Keratinocyte (primary cell): Measurements from ENCODE around the gene KLRG1.

Source experiments
- CTCF ChIP-seq, 3 experiments: IDR thresholded peaks in 1 of 3; conservative IDR thresholded peaks in 1 of 3; optimal IDR thresholded peaks in 1 of 3; 2 replicates in 2 of 3; 3 replicates in 1 of 3; pipeline versions ENCODE3 to v1.5.1; 2011; ENCODE audit warnings: low read length in 3 of 3, mild to moderate bottlenecking in 3 of 3, moderate library complexity in 2 of 3, control low read depth in 1 of 3, inconsistent platforms in 1 of 3; ENCODE audit not compliant: insufficient read depth in 2 of 3; ENCODE audit errors: extremely low read depth in 1 of 3
- EZH2 ChIP-seq: IDR thresholded peaks from one replicate; pipeline ENCODE4 v1.6.1; 2012; ENCODE audit warnings: inconsistent platforms, mild to moderate bottlenecking, low read length, moderate library complexity

GRCh38 chr12:8947737-8948136 lies 41.6 kb upstream of the KLRG1 start:
- TF ChIP-seq CTCF (optimal IDR thresholded peaks at IDR 0.05 in 1 of 3, IDR thresholded peaks at IDR 0.05 in 1 of 3, conservative IDR thresholded peaks at IDR 0.05 in 1 of 3; ENCODE audit: extremely low read depth in 1 of 3, insufficient read depth in 2 of 3, low read length in 3 of 3) (no peak), EZH2 (no peak)
